Endothelial cell of umbilical vein (primary cell): Measurements from ENCODE around the gene VANGL2.
"Not testable (repeated sequence)": the region's sequence is repeated elsewhere in the genome, so short reads cannot be mapped to it uniquely, and the experiment has no call there.

ENCODE experiments used
- CTCF ChIP-seq, 2 donors: IDR thresholded peaks; 1 replicate in 1 of 2; 2 replicates in 1 of 2; pipeline ENCODE4 v1.5.1; 2011; ENCODE audit warnings: low read length in 2 of 2, mild to moderate bottlenecking in 2 of 2, moderate library complexity in 2 of 2, control low read depth in 1 of 2, inconsistent platforms in 1 of 2, low read depth in 1 of 2; ENCODE audit not compliant: insufficient read depth in 1 of 2; ENCODE audit errors: extremely low read depth in 1 of 2
- FOS ChIP-seq: IDR thresholded peaks from 2 replicates; pipeline ENCODE4 v1.6.1; 2011; ENCODE audit warnings: mild to moderate bottlenecking, low read length, moderate library complexity, borderline replicate concordance; ENCODE audit not compliant: insufficient read depth
- MYC ChIP-seq: IDR thresholded peaks from one replicate; pipeline ENCODE4 v1.6.1; 2011; ENCODE audit warnings: mild to moderate bottlenecking, low read depth, low read length
- POLR2A ChIP-seq: IDR thresholded peaks from 2 replicates; pipeline ENCODE4 v1.6.1; 2012; ENCODE audit warnings: low read depth, mild to moderate bottlenecking, control low read depth, low read length
- POLR2AphosphoS5 ChIP-seq: IDR thresholded peaks from 2 replicates; pipeline ENCODE4 v1.6.1; 2012; ENCODE audit warnings: low read depth, mild to moderate bottlenecking, control low read depth, low read length, moderate library complexity; ENCODE audit not compliant: insufficient read depth

GRCh38 chr1:160388406-160388805 lies 12.0 kb upstream of the VANGL2 start:
- not testable (repeated sequence) for TF ChIP-seq CTCF (IDR thresholded peaks at IDR 0.05; ENCODE audit: extremely low read depth in 1 of 2, insufficient read depth in 1 of 2, low read depth in 1 of 2, low read length in 2 of 2); POLR2AphosphoS5; FOS; MYC; POLR2A
